Measurements from ENCODE around the gene NCAPG2. TPM values are rescaled to one million over a fixed set of nuclear protein-coding genes. Genes with fewer than 3 reads are reported as not detected.
A peak's percentile ranks its signal among the peaks of the same experiment; 100 is the strongest.
"Not testable (repeated sequence)": the region's sequence is repeated elsewhere in the genome, so short reads cannot be mapped to it uniquely, and the experiment has no call there.

NCAPG2 gene
- total RNA-seq, 8 experiments from 2014 or later, result 1.0 to 31.6 (median 4.2) TPM

DNA sequence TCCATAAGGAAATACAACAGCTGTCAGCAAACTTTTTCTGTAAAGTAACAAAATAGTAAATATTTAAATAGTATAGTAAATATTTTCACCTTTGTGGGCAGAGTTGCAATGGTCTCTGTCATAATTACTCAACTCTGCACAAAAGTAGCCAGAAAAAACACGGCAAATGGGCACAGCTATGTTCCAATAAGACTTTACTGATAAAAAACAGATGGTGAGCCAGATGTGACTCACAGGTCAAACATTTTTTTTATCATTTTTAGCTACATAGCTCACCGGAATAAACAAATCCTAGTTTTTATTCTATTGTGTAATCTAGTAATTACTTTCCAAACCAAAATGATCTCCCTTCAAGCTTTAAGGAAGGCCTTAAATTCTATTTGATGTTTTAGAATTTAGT lies 55.3 kb downstream of the NCAPG2 start:
- 0 to 100% (median 97%) methylated on average over 1 to 2 of the region's 2 CpGs for WGBS, 10 experiments
- H3K27ac ChIP-seq, result no peak overlapping the region
- no peak overlapping the region for H3K4me3 ChIP-seq
- ATAC-seq (replicated peaks in 6 of 8), result peak in 2 of 8 experiments; percentile 90 to 95
- in situ Hi-C loops (cut with MboI; ENCODE audit: low pct_unique_long_range_greater_than_20kb in 2 of 9, low sequenced_read_pairs in 9 of 9, unreplicated experiment in 9 of 9), result no loop called here
- H3K4me1 ChIP-seq (replicated peaks in 1 of 2), result no peaks in the 10 kb centered on the region

DNA sequence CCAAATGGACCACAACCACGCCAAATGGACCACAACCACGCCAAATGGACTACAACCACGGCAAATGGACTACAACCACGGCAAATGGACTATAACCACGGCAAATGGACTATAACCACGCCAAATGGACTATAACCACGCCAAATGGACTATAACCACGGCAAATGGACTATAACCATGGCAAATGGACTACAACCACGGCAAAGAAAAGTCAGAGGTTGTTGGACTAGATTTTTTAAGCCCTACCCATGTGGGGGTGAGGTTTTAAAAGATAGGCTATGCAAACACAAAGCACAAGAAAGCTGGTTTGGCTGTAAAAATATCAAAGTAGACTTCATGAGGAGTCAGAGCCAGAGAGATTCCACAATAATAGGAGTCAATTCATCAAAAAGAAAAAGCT lies 55.8 kb downstream of the NCAPG2 start:
- in situ Hi-C loops (cut with MboI; ENCODE audit: low pct_unique_long_range_greater_than_20kb in 2 of 9, low sequenced_read_pairs in 9 of 9, unreplicated experiment in 9 of 9), result no loop called here
- WGBS, 10 experiments, result 40 to 100% (median 83%) methylated on average over 1 to 6 of the region's 9 CpGs; no CpG with 5 or more reads in 5 of the 10 experiments
- Histone ChIP-seq H3K27ac (no peak overlapping the region), H3K4me3 (no peak overlapping the region), H3K4me1 (replicated peaks in 1 of 2) (no peaks in the 10 kb centered on the region)
- no peak for ATAC-seq (replicated peaks in 6 of 8)

DNA sequence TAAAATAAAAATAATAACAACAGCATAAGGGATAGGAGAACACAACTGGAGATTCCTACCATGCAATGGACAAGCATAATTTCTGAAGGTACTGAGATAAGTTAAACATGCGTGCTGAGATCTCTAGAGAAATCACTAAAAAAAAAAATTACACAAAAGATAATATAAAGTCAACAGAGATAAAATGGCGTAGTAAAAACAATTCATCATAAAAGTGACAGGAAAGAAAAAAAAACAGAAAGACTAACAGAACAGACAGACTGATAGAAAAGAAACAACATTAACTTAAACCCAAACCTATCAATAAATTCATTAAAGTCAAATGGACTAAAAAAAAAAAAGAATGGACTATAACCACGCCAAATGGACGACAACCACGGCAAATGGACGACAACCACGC lies 56.4 kb downstream of the NCAPG2 start:
- H3K4me3 ChIP-seq, result no peak overlapping the region
- H3K4me1 ChIP-seq (replicated peaks in 1 of 2), result no peaks in the 10 kb centered on the region
- in situ Hi-C loops (cut with MboI; ENCODE audit: low pct_unique_long_range_greater_than_20kb in 2 of 9, low sequenced_read_pairs in 9 of 9, unreplicated experiment in 9 of 9), result no loop called here
- H3K27ac ChIP-seq, result no peak overlapping the region
- WGBS, 10 experiments, result 63 to 100% (median 100%) methylated on average over 1 to 7 of the region's 7 CpGs
- no peak for ATAC-seq (replicated peaks in 6 of 8)

DNA sequence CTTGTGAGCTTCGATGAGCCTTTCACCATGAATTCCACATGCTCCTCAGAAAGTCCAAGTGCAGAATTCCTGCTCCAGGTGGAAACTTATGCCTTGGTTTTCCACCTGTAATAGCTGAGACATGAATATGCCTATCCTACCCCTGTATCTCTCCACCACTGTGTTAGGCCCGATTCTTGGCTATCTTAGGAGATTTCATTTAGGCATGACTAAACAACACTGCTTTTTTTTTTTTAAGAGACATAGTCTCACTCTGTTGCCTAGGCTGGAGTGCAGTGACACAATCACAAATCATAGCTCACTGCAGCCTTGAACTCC lies 57.2 kb downstream of the NCAPG2 start:
- H3K4me3 ChIP-seq, result no peak overlapping the region
- WGBS, 10 experiments, result 67 to 100% (median 88%) methylated on average over 1 to 2 of the region's 2 CpGs; no CpG with 5 or more reads in 5 of the 10 experiments
- in situ Hi-C loops (cut with MboI; ENCODE audit: low pct_unique_long_range_greater_than_20kb in 2 of 9, low sequenced_read_pairs in 9 of 9, unreplicated experiment in 9 of 9), result no loop called here
- H3K27ac ChIP-seq, result no peak overlapping the region
- ATAC-seq (replicated peaks in 6 of 8), result no peak
- no peaks in the 10 kb centered on the region for H3K4me1 ChIP-seq (replicated peaks in 1 of 2)

DNA sequence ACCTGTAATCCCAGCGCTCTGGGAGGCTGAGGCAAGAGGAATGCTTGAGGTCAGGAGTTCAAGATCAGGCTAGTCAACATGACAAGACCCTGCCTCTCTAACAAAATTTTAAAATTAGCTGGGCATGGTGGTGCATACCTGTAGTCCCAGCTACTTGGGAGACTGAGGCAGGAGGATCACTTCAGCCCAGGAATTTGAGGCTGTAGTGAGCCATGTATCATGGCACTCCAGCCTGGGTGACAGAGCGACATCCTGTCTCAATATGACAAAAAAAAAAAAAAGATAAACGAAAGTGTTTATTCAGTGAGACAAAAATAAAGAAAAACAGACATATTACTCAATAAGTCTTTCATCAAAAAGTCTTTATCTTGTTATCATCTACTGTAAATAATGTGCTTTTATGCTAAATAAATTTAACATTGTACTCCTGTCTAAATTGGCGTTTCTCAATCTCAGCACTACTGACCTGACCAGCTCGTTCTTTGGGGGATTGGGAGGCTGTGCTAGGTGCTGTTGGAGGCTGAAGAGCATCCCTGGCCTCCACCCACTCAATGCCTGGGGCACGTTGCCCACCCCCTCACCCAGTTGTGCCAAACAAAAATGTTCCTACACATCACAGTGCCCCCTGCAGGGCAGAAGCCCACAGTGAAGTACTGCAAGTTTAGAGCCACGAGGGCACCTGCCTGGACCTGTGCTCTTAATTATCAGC lies 57.7 kb downstream of the NCAPG2 start:
- in situ Hi-C loops (cut with MboI; ENCODE audit: low pct_unique_long_range_greater_than_20kb in 2 of 9, low sequenced_read_pairs in 9 of 9, unreplicated experiment in 9 of 9), result no loop called here
- Histone ChIP-seq H3K4me1 (replicated peaks in 1 of 2) (no peaks in the 10 kb centered on the region), H3K27ac (no peak overlapping the region), H3K4me3 (no peak overlapping the region)
- 50 to 100% (median 93%) methylated on average over 1 to 6 of the region's 7 CpGs; no CpG with 5 or more reads in 1 of the 10 experiments for WGBS, 10 experiments
- no peak for ATAC-seq (replicated peaks in 6 of 8)

DNA sequence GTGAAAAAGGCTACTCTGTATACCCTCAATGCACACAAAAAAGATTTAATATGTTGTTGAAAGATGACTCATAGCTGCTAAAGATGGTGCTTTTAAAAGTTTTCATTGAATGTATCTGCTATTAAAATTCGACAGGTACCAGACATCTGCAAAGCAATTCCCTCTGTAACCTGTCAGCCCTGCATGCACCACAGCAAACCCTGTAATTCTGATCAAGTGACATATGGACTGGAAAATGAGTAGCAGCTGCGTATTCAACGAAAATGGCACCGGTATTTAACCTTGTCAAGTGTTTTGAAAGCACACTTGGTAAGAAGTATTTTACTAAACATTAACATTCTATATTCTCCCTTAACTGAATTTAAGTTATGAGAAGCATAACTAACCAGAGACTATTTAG lies 58.8 kb downstream of the NCAPG2 start:
- no peak for ATAC-seq (replicated peaks in 6 of 8)
- no peak overlapping the region for H3K27ac ChIP-seq
- H3K4me1 ChIP-seq (replicated peaks in 1 of 2), result no peaks in the 10 kb centered on the region
- no peak overlapping the region for H3K4me3 ChIP-seq
- in situ Hi-C loops (cut with MboI; ENCODE audit: low pct_unique_long_range_greater_than_20kb in 2 of 9, low sequenced_read_pairs in 9 of 9, unreplicated experiment in 9 of 9), result no loop called here
- WGBS, 10 experiments, result 62 to 100% (median 81%) methylated on average over 3 to 4 of the region's 4 CpGs; no CpG with 5 or more reads in 3 of the 10 experiments

DNA sequence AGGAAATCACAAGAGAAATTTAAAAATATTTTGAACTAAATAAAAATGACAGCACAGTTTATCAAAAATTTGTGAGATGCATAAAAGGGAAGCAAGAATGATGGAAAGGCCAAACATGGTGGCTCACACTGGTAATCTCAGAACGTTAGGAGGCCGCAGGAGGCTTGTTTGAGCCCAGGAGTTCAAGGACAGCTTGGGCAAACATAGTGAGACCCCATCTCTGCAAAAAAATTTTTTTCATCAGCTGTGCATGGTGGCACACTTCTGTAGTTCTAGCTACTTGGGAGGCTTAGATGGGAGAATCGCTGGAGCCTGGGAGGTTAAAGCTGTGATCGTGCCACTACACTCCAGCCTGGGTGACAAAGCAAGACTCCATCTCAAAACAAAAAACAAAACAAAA lies 62.5 kb downstream of the NCAPG2 start:
- no peaks in the 10 kb centered on the region for H3K4me1 ChIP-seq (replicated peaks in 1 of 2)
- H3K27ac ChIP-seq, result no peak overlapping the region
- in situ Hi-C loops (cut with MboI; ENCODE audit: low pct_unique_long_range_greater_than_20kb in 2 of 9, low sequenced_read_pairs in 9 of 9, unreplicated experiment in 9 of 9), result no loop called here
- WGBS, 10 experiments, result 90 to 100% (median 99%) methylated on average over 2 to 4 of the region's 4 CpGs
- ATAC-seq (replicated peaks in 6 of 8), result no peak
- no peak overlapping the region for H3K4me3 ChIP-seq

DNA sequence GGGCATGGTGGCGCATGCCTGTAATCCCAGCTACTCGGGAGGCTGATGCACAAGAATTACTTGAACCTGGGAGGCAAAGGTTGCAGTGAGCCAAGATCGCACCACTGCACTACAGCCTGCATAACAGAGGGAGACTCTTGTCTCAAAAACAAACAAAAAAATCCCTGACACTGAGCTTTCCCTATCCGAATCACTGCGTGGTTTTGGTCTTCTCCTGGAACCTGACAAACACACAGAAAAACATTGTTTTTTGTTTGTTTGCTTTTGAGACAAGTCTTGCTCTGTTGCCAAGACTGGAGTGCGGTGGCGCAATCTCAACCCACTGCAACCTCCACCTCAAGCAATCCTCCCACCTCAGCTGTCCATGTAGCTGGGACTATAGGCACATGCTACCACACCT lies 66.6 kb downstream of the NCAPG2 start:
- in situ Hi-C loops (cut with MboI; ENCODE audit: low pct_unique_long_range_greater_than_20kb in 2 of 9, low sequenced_read_pairs in 9 of 9, unreplicated experiment in 9 of 9), result no loop called here
- H3K4me1 ChIP-seq (replicated peaks in 1 of 2), result no peaks in the 10 kb centered on the region
- no peak for ATAC-seq (replicated peaks in 6 of 8)
- H3K27ac ChIP-seq, result no peak overlapping the region
- H3K4me3 ChIP-seq, result no peak overlapping the region
- 100% methylated on average over 2 to 5 of the region's 7 CpGs; no CpG with 5 or more reads in 5 of the 10 experiments for WGBS, 10 experiments

DNA sequence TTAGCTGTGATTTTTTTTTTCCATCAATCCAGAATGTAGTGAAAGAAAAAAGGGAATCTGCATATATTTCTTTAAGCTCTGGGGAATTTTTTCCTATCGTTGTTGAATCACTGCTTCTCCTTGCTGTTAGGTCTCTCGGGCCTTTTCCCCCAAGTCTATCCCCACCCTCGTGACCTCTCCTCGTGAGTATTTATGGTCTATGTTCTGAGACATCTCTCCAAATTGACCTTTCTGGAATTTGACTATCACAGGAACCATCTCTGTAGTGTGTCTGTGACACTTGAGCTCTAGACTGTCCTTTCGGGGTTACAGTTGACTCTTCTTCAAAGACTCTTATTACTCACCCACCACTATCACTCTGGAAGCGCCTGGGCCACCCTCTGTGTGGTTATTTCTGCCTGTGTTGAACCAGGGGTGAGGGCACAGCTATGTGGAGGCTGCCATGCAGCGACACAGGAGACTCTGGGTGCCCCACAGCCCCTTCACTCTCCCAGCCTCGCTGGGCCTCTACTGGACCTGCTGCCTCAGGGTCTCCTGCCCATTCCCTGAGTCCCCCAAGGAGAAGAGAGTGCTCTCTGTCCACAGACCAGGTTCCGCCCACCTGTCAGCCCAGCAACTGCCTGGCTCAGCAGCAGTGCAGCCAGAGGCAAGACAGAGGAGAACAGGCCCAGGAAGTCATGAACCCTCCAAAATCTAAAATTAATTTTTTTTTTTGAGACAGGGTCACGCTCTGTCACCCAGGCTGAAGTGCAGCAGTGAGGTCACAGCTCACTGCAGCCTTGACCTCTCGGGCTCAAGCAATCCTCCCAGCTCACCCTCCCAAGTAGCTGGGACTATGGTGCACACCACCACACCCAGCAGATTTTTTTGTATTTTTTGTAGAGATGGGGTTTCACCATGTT lies 71.3 kb downstream of the NCAPG2 start:
- ATAC-seq (replicated peaks in 6 of 8), result no peak
- WGBS, 10 experiments, result 72 to 100% (median 97%) methylated on average over 1 to 6 of the region's 11 CpGs; no CpG with 5 or more reads in 1 of the 10 experiments

DNA sequence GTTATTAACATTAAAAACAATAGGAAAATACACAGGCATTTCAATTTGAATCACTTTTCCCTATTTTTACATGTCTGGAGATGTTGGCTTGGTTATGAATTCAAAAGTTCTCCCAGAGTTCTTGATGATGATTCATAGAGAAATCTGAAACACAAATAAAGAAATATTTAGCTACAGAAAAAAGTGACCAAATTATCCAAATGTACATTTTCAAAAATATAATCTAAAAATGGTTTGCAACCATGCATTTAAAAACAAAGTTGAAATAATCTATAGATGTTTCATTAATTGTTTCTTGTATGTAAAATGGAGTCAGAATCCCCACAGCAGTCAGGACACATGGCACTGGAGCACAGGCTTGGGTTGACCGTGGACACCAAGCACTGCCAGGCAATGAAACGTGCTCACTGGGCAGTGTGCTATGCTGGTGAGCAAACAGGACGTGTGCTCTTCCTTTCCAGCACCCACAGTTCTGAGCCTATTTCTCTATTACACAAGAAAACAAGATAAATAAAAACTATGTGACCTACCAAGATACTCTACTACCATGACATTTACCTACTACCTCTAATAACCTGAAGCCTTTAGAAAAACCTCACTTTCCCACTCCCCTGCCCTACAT lies 72.9 kb downstream of the NCAPG2 start:
- in situ Hi-C loops (cut with MboI; ENCODE audit: low pct_unique_long_range_greater_than_20kb in 2 of 9, low sequenced_read_pairs in 9 of 9, unreplicated experiment in 9 of 9), result no loop called here
- 80 to 100% (median 89%) methylated on average over 1 to 3 of the region's 3 CpGs; no CpG with 5 or more reads in 6 of the 10 experiments for WGBS, 10 experiments

More for the DNA sequence above, 71.3 kb downstream of the NCAPG2 start:
- no peak overlapping the region for H3K4me3 ChIP-seq
- H3K27ac ChIP-seq, result no peak overlapping the region
- no peaks in the 10 kb centered on the region for H3K4me1 ChIP-seq (replicated peaks in 1 of 2)
- in situ Hi-C loops (cut with MboI; ENCODE audit: low pct_unique_long_range_greater_than_20kb in 2 of 9, low sequenced_read_pairs in 9 of 9, unreplicated experiment in 9 of 9), result no loop called here

DNA sequence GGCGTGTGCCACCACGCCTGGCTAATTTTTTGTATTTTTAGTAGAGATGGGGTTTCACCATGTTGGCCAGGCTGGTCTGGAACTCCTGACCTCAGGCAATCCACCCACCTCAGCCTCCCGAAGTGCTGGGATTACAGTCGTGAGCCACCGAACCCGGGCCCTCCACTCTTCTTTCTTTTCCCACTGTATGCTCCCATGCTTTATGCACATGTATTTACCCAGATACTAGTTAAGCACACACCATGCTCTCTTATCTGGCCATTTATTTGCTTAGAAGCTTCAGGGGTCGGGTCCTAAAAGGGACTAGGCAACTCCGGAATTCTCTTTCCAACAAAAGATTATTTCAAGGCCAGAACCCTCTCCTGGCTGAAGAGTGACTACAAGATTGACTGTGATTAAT lies 78.3 kb downstream of the NCAPG2 start:
- in situ Hi-C loops (cut with MboI; ENCODE audit: low pct_unique_long_range_greater_than_20kb in 2 of 9, low sequenced_read_pairs in 9 of 9, unreplicated experiment in 9 of 9); ATAC-seq (replicated peaks in 6 of 8); H3K27ac ChIP-seq; H3K4me3 ChIP-seq; H3K4me1 ChIP-seq (replicated peaks in 1 of 2): not testable (repeated sequence)
- 91 to 100% (median 96%) methylated on average over 2 to 7 of the region's 8 CpGs; no CpG with 5 or more reads in 4 of the 10 experiments for WGBS, 10 experiments

More for the DNA sequence above, 72.9 kb downstream of the NCAPG2 start:
- H3K27ac ChIP-seq, result no peak overlapping the region
- no peak overlapping the region for H3K4me3 ChIP-seq
- no peaks in the 10 kb centered on the region for H3K4me1 ChIP-seq (replicated peaks in 1 of 2)
- ATAC-seq (replicated peaks in 6 of 8), result no peak

DNA sequence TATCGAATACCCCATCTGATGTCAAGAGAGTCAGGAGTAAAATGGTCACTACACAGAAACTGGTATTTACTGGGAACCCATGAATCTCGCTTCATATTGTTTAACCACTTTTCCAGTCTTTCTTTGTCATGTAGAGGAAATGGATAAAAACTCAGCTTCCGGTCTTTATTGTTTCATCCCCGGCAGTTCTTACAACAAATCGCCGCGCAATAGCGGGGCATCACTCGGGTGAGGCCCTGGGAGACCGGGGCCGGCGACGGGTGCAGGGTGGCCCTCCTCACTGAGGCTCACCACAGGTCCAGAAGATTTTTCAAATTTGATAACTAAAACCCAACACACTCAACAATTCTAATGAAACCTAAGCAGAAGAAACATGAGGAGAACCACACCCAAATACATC lies 81.4 kb downstream of the NCAPG2 start:
- Histone ChIP-seq H3K27ac (no peak overlapping the region), H3K4me1 (replicated peaks in 1 of 2) (no peaks in the 10 kb centered on the region), H3K4me3 (no peak overlapping the region)
- ATAC-seq (replicated peaks in 6 of 8), result no peak
- in situ Hi-C loops (cut with MboI; ENCODE audit: low pct_unique_long_range_greater_than_20kb in 2 of 9, low sequenced_read_pairs in 9 of 9, unreplicated experiment in 9 of 9), result no loop called here
- WGBS, 10 experiments, result 91 to 100% (median 97%) methylated on average over 1 to 11 of the region's 13 CpGs; no CpG with 5 or more reads in 3 of the 10 experiments

DNA sequence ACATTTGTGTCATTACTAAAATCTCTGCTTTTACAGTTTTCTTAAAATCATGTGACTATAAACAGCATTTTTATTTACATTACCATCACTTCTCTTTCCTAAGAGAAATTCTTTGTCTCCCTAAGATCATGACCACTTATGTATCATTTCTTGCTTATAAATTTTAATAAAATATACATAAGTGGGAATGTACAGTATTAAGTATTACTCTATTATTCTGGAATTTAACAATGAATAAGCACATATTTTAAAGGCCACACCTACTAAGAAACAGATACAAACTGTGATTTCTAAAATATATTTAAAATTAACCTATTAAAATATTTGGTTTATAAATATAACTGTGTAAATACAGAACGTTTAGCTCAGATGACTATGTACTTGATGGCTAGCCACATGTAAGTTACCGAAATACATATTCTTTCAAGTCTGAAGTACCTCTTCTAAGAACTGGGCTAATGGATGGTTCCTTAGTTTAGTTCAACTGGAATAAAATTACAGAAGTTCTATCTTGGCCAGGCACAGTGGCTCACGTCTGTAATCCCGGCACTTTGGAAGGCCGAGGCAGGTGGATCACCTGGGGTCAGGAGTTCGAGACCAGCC lies 83.7 kb downstream of the NCAPG2 start:
- 0 to 100% (median 83%) methylated on average over 1 to 6 of the region's 6 CpGs; no CpG with 5 or more reads in 1 of the 10 experiments for WGBS, 10 experiments
- Histone ChIP-seq H3K4me1 (replicated peaks in 1 of 2) (no peaks in the 10 kb centered on the region), H3K27ac (no peak overlapping the region), H3K4me3 (no peak overlapping the region)
- ATAC-seq (replicated peaks in 6 of 8), result peak in 3 of 8 experiments; percentile 42 to 85 (median 78)
- in situ Hi-C loops (cut with MboI; ENCODE audit: low pct_unique_long_range_greater_than_20kb in 2 of 9, low sequenced_read_pairs in 9 of 9, unreplicated experiment in 9 of 9), result no loop called here
